GM19372 (cell line): Measurements from ENCODE around the gene ANKRD37.
A peak's percentile ranks its signal among the peaks of the same experiment; 100 is the strongest.

Source experiments
- ATAC-seq: cut with Tn5 transposase; IDR thresholded peaks from one replicate; pipeline ENCODE4 v1.9.1; 2021; ENCODE audit warnings: mild to moderate bottlenecking, low read depth, moderate library complexity; ENCODE audit not compliant: unreplicated experiment

ANKRD37 gene

GRCh38 chr4:185411849-185412248, 15.2 kb downstream of the ANKRD37 start:
- no peak for ATAC-seq

GRCh38 chr4:185412412-185412811, 15.8 kb downstream of the ANKRD37 start:
- ATAC-seq: no peak

GRCh38 chr4:185416955-185417354, 20.3 kb downstream of the ANKRD37 start:
- ATAC-seq: no peak

GRCh38 chr4:185421366-185422124, 24.9 kb downstream of the ANKRD37 start:
- ATAC-seq: no peak

DNA sequence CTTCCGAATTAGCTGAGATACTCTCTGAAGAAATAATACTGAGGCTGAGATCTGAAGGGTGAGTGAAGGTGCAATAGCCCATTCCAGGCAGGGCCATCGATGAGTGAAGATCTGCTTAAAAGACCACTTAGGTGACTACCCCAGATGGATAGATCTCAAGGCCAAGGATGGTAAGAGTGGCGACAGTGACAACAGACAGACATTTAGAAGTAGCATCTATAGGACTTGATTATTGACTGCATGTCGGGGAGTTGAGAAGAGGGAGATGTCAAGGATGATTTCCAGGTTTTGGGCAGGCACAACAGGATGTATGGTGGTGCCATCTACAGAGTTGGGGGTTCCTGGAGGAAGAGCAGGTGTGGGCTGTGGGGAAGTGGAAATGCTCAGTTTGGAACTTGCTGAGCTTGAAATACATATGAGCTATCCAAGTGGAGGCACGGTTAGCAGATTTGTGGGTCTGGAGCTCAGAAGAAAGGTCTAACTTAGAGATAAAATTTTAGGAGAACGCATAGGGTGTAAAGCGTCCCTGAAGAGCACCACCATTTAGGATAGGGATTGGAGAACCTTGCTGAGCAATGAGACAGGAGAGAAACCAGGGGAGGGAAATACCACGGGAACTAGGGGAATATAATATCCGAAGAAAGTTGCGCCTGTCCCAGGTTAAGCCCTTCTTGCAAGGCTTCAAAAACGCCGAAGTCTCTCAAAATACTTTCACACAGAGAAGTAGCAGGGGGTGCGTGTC, 28.4 kb downstream of the ANKRD37 start:
- ATAC-seq: peak; percentile 1

- peak; percentile 93 for ATAC-seq
These were observed 29.2 kb downstream of the ANKRD37 start, which contains the start of gene UFSP2 for GRCh38 chr4:185425647-185426352. Gene UFSP2, minus strand, starts transcription at chr4:185425964. Its CDS starts 96 bp downstream, at chr4:185425868.

- no peak for ATAC-seq
These were observed 30.5 kb downstream of the ANKRD37 start for GRCh38 chr4:185426960-185427688.

DNA sequence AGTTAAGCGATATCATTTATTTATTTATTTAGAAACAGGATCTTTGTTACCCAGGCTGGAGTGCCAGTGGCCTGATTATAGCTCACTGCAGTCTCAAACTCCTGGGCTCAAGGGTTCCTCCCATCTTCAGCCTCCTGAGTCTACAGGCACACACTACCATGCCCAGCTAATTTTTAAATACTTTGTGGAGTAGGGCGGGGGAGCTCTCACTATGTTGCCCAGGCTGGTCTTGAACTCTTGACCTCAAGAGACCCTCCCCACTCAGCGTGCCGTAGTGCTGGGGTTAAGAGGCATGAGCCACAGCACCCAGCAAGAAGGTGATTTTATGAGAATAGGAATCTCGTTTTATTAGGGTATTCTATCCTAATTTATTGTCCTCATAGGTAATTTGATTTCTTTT, 33.0 kb downstream of the ANKRD37 start:
- no peak for ATAC-seq

- ATAC-seq: no peak
These were observed 38.8 kb downstream of the ANKRD37 start for GRCh38 chr4:185435466-185435865.

- no peak for ATAC-seq
These were observed 41.2 kb downstream of the ANKRD37 start for GRCh38 chr4:185437809-185438208.

- no peak for ATAC-seq
These were observed 44.8 kb downstream of the ANKRD37 start for GRCh38 chr4:185441479-185441878.

DNA sequence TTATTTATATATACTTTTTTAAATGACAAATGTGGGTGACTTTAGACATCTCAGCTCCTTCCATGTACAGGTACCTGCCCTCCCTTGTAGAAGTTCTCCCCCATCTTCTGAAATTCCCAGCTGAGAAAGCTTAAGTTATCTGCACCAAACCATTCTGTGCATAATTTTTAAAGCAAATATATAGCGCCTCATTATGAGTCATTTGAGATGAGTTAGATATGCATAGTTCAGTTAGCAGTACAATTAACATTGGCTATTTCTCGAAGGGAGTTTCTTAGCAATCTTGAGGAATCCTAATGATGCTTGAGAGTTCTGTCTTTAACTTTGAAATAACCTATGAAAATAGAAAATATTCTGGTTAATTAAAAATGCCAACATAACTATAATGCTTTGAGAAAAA, 48.6 kb downstream of the ANKRD37 start:
- ATAC-seq: no peak
